NCI-H2029 (cell line): Measurements from ENCODE around the gene EGLN2.
"Not testable (repeated sequence)": the region's sequence is repeated elsewhere in the genome, so short reads cannot be mapped to it uniquely, and the experiment has no call there.

Experiments used
- DNase-seq: peaks from one replicate; lab custom pipeline; 2025; lab: John Stamatoyannopoulos, UW

Gene EGLN2

GRCh38 chr19:40802300-40803169, 3.5 kb downstream of the EGLN2 start:
- no peak for DNase-seq

GRCh38 chr19:40803170-40803856, 4.3 kb downstream of the EGLN2 start:
- no peak for DNase-seq

DNA sequence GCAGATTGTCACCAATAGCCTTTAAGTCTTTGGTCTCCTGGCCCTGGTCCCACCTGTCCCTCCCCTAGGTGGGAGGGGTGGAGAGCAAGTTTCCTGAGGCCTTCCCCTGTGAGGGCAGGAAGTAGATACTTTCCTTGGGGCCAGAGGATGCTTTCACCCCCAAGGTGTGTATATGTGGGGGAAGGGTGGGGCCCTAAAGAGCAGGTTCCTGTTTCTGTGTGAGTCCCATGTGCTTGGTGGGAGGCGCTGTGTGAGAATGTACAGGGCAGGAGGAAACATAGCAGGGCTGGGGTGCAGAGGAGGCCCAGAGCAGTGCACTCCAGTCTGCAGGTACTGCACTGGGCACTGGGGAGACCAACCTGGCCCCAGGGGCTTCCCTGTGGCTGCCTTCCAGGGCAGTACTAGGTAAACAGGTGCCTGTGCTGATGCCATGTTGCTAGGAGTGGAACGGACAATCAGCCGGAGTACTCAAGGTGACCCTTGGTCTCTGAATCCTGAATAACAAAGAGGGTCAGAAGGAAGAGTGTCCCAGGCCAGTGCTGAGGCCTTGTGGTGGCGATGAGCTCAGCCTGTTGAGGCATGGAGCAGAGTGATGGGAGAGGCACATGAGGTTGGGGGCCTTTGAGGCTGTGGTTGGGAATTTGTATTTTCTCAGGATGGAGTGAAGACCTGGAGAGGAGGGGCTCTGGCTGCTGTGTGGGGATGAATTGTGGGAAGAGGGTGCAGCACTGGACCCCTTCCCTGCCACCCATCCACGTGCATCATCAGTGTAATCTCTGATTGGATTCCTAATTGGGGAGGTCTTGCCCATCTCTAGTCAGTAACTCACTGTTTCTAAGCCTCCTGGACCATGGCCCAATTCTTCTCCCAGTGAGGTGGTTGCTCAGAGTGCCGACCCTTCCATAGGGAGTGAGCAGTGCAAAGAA, 5.1 kb downstream of the EGLN2 start:
- peak; percentile 68 for DNase-seq

- DNase-seq: no peak
Observed at GRCh38 chr19:40804783-40805242, 5.8 kb downstream of the EGLN2 start.

- peak; percentile 82 for DNase-seq
Observed at GRCh38 chr19:40805258-40805868, 6.4 kb downstream of the EGLN2 start.

GRCh38 chr19:40806423-40807146, 7.6 kb downstream of the EGLN2 start:
- no peak for DNase-seq

DNA sequence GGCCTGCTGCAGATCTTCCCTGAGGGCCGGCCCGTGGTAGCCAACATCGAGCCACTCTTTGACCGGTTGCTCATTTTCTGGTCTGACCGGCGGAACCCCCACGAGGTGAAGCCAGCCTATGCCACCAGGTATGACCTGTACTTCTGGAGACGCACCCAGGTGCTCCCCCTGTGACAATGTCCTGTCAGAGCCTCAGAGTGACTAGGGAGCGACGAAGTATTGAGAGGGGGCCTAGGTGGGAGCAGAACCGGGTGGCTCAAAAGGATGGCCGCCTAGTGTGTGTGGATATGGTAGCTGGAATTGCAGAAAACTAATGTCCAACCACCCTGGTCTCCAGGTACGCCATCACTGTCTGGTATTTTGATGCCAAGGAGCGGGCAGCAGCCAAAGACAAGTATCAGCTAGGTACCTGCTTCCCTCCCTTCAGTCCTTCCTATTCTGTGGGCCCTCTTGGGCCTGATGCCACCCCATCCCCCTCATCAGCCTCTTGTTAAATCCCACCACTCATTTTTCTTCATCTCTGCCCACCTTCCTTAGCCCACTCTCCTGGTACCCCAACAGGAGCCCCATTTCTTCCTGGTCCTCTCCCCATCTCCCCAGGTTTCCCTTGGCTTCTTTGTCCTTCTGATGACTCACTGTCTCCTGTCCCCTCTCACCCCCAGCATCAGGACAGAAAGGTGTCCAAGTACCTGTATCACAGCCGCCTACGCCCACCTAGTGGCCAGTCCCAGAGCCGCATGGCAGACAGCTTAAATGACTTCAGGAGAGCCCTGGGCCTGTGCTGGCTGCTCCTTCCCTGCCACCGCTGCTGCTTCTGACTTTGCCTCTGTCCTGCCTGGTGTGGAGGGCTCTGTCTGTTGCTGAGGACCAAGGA, 8.4 kb downstream of the EGLN2 start:
- DNase-seq: no peak

DNA sequence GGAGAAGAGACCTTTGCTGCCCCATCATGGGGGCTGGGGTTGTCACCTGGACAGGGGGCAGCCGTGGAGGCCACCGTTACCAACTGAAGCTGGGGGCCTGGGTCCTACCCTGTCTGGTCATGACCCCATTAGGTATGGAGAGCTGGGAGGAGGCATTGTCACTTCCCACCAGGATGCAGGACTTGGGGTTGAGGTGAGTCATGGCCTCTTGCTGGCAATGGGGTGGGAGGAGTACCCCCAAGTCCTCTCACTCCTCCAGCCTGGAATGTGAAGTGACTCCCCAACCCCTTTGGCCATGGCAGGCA, 9.0 kb downstream of the EGLN2 start:
- DNase-seq: no peak

- DNase-seq: no peak
Observed at GRCh38 chr19:40808497-40808896, 9.5 kb downstream of the EGLN2 start.

DNA sequence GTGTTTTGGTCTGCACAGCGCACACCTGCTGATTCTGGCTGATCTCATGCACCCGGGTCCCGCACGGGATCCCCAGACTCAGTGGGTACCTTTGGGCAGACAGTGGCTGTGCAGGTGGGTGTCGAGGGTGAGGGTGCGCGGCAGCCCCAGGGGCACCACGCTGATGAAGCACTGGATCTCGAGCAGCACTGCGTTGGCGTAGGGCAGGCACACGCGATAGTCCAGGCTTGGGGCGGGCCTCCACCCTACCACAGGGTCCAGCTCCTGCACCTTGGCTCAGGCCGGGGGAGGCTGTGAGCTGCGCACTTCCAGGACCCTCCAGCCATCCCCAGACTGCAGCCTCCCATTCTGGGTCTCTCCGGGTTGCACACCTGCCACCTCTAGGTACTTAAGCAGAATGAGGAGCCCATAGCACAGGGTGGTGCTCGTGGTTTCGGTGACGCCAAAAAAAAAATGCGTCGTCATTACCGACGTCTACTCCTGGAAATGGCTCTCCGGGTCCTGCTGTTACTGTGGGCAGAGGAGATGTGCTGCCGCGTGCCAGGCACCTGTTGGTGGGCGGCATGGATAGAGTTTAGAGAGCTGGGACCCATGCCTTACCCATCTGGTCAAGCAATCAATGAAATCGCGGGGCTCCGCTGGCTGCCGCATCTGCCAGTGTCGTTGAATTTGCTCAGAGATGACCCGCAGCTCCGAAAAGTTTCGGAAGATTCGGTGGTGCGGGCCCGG, 10.5 kb downstream of the EGLN2 start:
- DNase-seq: no peak

DNA sequence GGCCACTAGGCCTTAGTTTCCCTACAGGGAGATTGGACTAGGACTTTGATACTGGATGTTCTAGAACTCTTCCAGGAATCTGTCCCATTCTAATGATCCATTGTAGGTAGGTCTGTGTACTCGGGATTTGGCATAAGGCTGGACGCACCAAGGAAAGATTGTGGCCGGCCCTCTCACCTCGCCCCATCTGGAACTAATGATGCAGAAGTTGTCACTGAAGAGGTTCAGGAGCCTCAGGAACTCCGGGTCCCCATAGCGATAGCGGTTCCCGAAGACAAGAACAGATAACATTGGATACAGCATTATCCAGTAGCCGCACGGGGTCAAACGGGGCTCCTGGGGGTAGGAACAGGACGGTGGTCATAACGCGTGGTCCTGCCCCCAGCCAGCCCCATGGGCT, 11.2 kb downstream of the EGLN2 start:
- no peak for DNase-seq

DNA sequence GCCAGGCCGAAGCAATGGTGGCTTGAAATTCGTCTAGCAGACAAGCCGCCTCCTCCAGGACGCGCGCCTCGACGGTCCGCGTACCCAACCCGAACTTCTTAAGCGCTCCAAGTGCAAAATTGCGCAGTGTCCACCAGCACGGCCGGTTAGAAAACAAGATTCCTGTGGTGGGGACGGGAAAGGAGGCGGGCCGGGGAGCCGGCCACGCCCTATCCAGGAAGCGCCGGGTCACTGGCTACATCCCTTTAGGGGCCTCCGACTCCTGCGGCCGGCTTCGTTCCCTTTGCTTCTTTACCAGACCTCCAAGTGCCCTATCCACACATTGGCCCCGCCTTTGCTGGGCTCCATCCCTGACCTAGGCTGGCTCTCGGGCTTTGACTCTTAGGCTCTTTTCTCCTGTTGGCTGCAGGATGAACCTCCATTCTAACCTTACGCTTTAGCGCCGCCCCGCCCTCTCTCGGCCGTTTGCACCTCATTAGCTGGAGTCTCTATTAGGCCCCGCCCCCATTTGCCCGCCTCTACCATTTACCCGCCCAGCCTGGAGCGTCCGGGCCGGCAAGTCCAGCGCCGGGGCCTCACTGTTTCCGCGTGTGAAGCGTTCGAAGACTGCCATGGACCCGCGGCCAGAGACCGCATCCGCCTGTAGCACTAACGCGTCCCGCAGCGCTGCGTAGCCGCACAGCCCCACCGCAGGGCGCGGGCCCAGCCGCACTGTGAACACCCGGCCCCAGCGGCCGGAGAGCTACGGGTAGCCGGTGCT, 11.8 kb downstream of the EGLN2 start:
- DNase-seq: peak; percentile 23

GRCh38 chr19:40811478-40812341, 12.7 kb downstream of the EGLN2 start:
- no peak for DNase-seq

DNA sequence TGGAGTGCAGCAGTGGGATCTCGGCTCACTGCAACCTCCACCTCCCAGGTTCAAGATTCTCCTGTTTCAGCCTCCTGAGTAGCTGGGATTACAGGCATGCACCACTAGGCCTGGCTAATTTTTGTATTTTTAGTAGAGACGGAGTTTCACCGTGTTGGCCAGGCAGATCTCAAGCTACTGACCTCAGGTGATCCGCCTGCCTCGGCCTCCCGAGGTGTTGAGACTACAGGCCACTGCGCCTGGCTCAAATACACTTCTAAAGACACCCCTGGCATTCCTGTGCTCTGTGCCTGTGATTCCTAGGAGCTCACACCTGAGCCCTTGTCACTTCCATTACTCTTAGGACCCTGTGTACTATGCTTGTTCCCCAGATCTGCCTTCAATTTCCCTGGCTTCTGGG, 13.6 kb downstream of the EGLN2 start:
- DNase-seq: not testable (repeated sequence)

- DNase-seq: no peak
Observed at GRCh38 chr19:40813182-40813581, 14.2 kb downstream of the EGLN2 start.

DNA sequence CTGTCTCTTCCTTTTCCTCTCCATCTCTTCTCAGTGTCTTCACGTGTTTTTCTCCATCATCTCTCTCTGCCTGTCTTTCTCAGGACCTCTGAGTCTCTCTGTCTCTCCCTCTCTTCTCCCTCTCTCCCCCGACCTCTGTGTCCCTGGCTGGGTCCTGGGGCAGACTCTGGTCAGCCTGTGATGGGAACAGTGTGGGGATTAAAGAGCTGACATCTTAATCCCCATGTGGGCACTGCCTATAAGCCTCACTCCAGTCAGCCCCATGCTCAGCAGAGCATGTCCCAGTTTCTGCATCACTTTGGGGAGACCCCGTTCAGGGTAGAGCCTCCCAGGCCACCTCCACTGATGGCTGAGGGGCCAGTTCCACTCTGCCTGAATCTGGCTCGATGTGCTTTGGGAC, 16.2 kb downstream of the EGLN2 start:
- DNase-seq: no peak

GRCh38 chr19:40818480-40819399, 19.7 kb downstream of the EGLN2 start:
- DNase-seq: not testable (repeated sequence)
